A549 (cell line): ENCODE results near the gene DLG1. TPM values are rescaled to one million over a fixed set of nuclear protein-coding genes. Genes with fewer than 3 reads are reported as not detected.
"Not testable (repeated sequence)": the region's sequence is repeated elsewhere in the genome, so short reads cannot be mapped to it uniquely, and the experiment has no call there.

Experiments
- ATAC-seq, 2 experiments: fragments of 200-7000 bp in 1 of 2; fragments of >200 bp in 1 of 2; cut with Nextera tagmentation in 1 of 2; cut with Tn5 transposase in 1 of 2; 3 replicates each; pipeline versions ENCODE4 v1.8.0 to v1.9.1; 2018 to 2020; ENCODE audit warnings: mild to moderate bottlenecking in 1 of 2, moderate library complexity in 1 of 2
- CTCF ChIA-PET: fragments of 300-600 bp; sonication (Branson Sonifier 250); formaldehyde crosslinking; extraction: SDS; loops from one replicate; lab custom pipeline; 2021; ENCODE audit warnings: antibody characterized with exemption, inconsistent platforms; lab: Yijun Ruan, JAX
- POLR2A ChIA-PET: fragments of 350-600 bp; formaldehyde crosslinking; extraction: SDS; loops from one replicate; lab custom pipeline; 2021; ENCODE audit warnings: antibody characterized with exemption, inconsistent platforms; lab: Yijun Ruan, JAX
- DNase-seq, 2 experiments: peaks; one replicate each; pipeline versions ENCODE4 v3.0.0 to v3.0.0-alpha.2; 2011 to 2016; ENCODE audit warnings: low read depth in 1 of 2, low spot score in 1 of 2
- FAIRE-seq: peaks from 2 replicates; lab custom pipeline; 2011; peaks lifted over from hg19 to GRCh38; lab: Jason Lieb, UNC
- H3K27ac ChIP-seq, 2 experiments: fragments of >200 bp; sonication (Bioruptor Twin); formaldehyde crosslinking; 3 replicates each; pipeline ENCODE4 v1.5.1; 2016 to 2017
- H3K4me1 ChIP-seq: fragments of >200 bp; sonication (Bioruptor Twin); formaldehyde crosslinking; 3 replicates; pipeline ENCODE4 v1.6.1; 2016
- H3K4me2 ChIP-seq: fragments of >200 bp; sonication (Bioruptor Twin); formaldehyde crosslinking; 3 replicates; pipeline ENCODE4 v1.6.1; 2016
- H3K4me3 ChIP-seq: fragments of >200 bp; sonication (Bioruptor Twin); formaldehyde crosslinking; 3 replicates; pipeline ENCODE4 v1.5.1; 2016
- H3K9me3 ChIP-seq: fragments of >200 bp; sonication (Bioruptor Twin); formaldehyde crosslinking; 3 replicates; pipeline ENCODE4 v1.6.1; 2016
- BHLHE40 ChIP-seq: IDR thresholded peaks from 2 replicates; pipeline ENCODE4 v1.6.1; 2012; ENCODE audit warnings: low read depth, low read length, inconsistent platforms
- CHD4 ChIP-seq: fragments of 200-600 bp; sonication (generic); IDR thresholded peaks from 2 replicates; pipeline ENCODE4 v1.6.1; 2016; ENCODE audit warnings: antibody characterized with exemption, mild to moderate bottlenecking, borderline replicate concordance
- EHMT2 ChIP-seq: fragments of 200-600 bp; sonication (generic); IDR thresholded peaks from 2 replicates; pipeline ENCODE4 v1.6.1; 2016; ENCODE audit warnings: antibody characterized with exemption, low read depth, mild to moderate bottlenecking, moderate library complexity
- ESRRA ChIP-seq: fragments of 150-350 bp; IDR thresholded peaks from 2 replicates; pipeline ENCODE4 v1.6.1; 2014; ENCODE audit warnings: mild to moderate bottlenecking, low read length, borderline replicate concordance
- FOSB ChIP-seq: fragments of 250-450 bp; sonication (Bioruptor Pico); IDR thresholded peaks from 2 replicates; pipeline ENCODE4 v1.5.0; 2020; ENCODE audit warnings: mild to moderate bottlenecking, moderate library complexity
- FOXS1 ChIP-seq: fragments of 250-450 bp; sonication (Bioruptor Pico); IDR thresholded peaks from 2 replicates; pipeline ENCODE4 v1.5.0; 2020; ENCODE audit warnings: mild to moderate bottlenecking, moderate library complexity
- GATA3 ChIP-seq: IDR thresholded peaks from 2 replicates; pipeline ENCODE4 v1.6.1; 2012; ENCODE audit warnings: borderline replicate concordance
- HDAC2 ChIP-seq: fragments of 200-600 bp; sonication (generic); IDR thresholded peaks from 2 replicates; pipeline ENCODE4 v1.6.1; 2016
- HEYL ChIP-seq: fragments of 250-450 bp; sonication (Bioruptor Pico); IDR thresholded peaks from 2 replicates; pipeline ENCODE4 v1.8.0; 2021; ENCODE audit warnings: mild to moderate bottlenecking, moderate library complexity
- HOXB13 ChIP-seq: fragments of 250-450 bp; sonication (Bioruptor Pico); IDR thresholded peaks from 2 replicates; pipeline ENCODE4 v1.5.0; 2020; ENCODE audit warnings: low read depth, mild to moderate bottlenecking, moderate library complexity
- JUN ChIP-seq, 2 experiments: fragments of >200 bp; sonication (Bioruptor Twin); formaldehyde crosslinking; IDR thresholded peaks; 2 replicates in 1 of 2; 3 replicates in 1 of 2; pipeline ENCODE4 v1.6.1; 2016 to 2017
- JUNB ChIP-seq: fragments of >200 bp; sonication (Bioruptor Twin); formaldehyde crosslinking; IDR thresholded peaks from 2 replicates; pipeline ENCODE4 v1.6.1; 2016
- KDM1A ChIP-seq: fragments of 200-600 bp; sonication (generic); IDR thresholded peaks from 2 replicates; pipeline ENCODE4 v1.6.1; 2016; ENCODE audit warnings: low read depth, mild to moderate bottlenecking
- MAZ ChIP-seq: fragments of 150-350 bp; IDR thresholded peaks from 2 replicates; pipeline ENCODE4 v1.6.1; 2014; ENCODE audit warnings: antibody characterized with exemption, low read depth, low read length, borderline replicate concordance
- MYC ChIP-seq: IDR thresholded peaks from 2 replicates; pipeline ENCODE4 v1.6.1; 2012; ENCODE audit warnings: mild to moderate bottlenecking, inconsistent platforms, low read length, improper control_type of control experiment, borderline replicate concordance
- NFE2L2 ChIP-seq: fragments of 150-350 bp; conservative IDR thresholded peaks from 2 replicates; pipeline ENCODE4 v1.6.1; 2014; ENCODE audit warnings: low read length
- NPAS2 ChIP-seq: fragments of 250-450 bp; sonication (Bioruptor Pico); IDR thresholded peaks from 2 replicates; pipeline ENCODE4 v1.8.0; 2022; ENCODE audit warnings: mild to moderate bottlenecking, moderate library complexity, borderline replicate concordance
- NR3C1 ChIP-seq: fragments of >200 bp; sonication (Bioruptor Twin); formaldehyde crosslinking; IDR thresholded peaks from 3 replicates; pipeline ENCODE4 v1.6.1; 2017
- POLR2AphosphoS2 ChIP-seq: conservative IDR thresholded peaks from 2 replicates; pipeline ENCODE4 v1.6.1; 2012; ENCODE audit warnings: low read length, improper control_type of control experiment, inconsistent platforms
- RAD21 ChIP-seq, 2 experiments: fragments of >200 bp in 1 of 2; sonication (Bioruptor Twin) in 1 of 2; formaldehyde crosslinking in 1 of 2; IDR thresholded peaks in 1 of 2; conservative IDR thresholded peaks in 1 of 2; 2 replicates in 1 of 2; 3 replicates in 1 of 2; pipeline ENCODE4 v1.6.1; 2012 to 2018; ENCODE audit warnings: inconsistent platforms in 1 of 2
- RNF2 ChIP-seq: fragments of 200-600 bp; sonication (generic); IDR thresholded peaks from 2 replicates; pipeline ENCODE4 v1.6.1; 2016; ENCODE audit warnings: low read depth, mild to moderate bottlenecking, antibody characterized with exemption, moderate library complexity, borderline replicate concordance
- SMC3 ChIP-seq: fragments of >200 bp; sonication (Bioruptor Twin); formaldehyde crosslinking; IDR thresholded peaks from 3 replicates; pipeline ENCODE4 v1.6.1; 2018; ENCODE audit warnings: inconsistent platforms
- ZFP36 ChIP-seq: fragments of 450-650 bp; IDR thresholded peaks from 2 replicates; pipeline ENCODE4 v1.6.1; 2014; ENCODE audit warnings: borderline replicate concordance; ENCODE audit not compliant: partially characterized antibody
- WGBS: methylation state at CpG from one replicate; pipeline ENCODE4 v1.1.6; 2017; ENCODE audit errors: missing lambda C conversion rate; 5-methylcytosine and 5-hydroxymethylcytosine counted together
- polyA plus RNA-seq, 4 experiments: library from polyadenylated mRNA; depleted of rRNA in 3 of 4; stranded (reverse); fragments of >200 nt; fragmentation: RNase III in 1 of 4; extraction: RNeasy Plus Mini Kit Qiagen cat#74134 plus additional on column Dnase treatment in 1 of 4; gene quantifications; 2 replicates in 3 of 4; 3 replicates in 1 of 4; pipeline ENCODE4 v1.2.3, GENCODE V29; 2011 to 2017
- TF ChIP-seq, protein P1 (sequence below): fragments of >200 bp; sonication (Bioruptor Twin); formaldehyde crosslinking; IDR thresholded peaks from 3 replicates; pipeline ENCODE4 v1.5.1; 2016
- TF ChIP-seq, protein P2 (sequence below): IDR thresholded peaks from 2 replicates; pipeline ENCODE4 v1.6.1; 2012
- TF ChIP-seq, protein P3 (sequence below): fragments of 450-650 bp; IDR thresholded peaks from 2 replicates; pipeline ENCODE4 v1.6.1; 2014; ENCODE audit warnings: antibody characterized with exemption
- TF ChIP-seq, protein P4 (sequence below): fragments of 250-450 bp; sonication (Bioruptor Pico); IDR thresholded peaks from 2 replicates; pipeline ENCODE4 v1.5.0; 2020; ENCODE audit warnings: low read depth, mild to moderate bottlenecking, moderate library complexity
- TF ChIP-seq, protein P5 (sequence below): fragments of 150-350 bp; IDR thresholded peaks from 2 replicates; pipeline ENCODE4 v1.6.1; 2014; ENCODE audit warnings: low read depth, mild to moderate bottlenecking, low read length

DLG1 gene
- polyA plus RNA-seq, 2 of the 4 experiments (the other 2 are of a cell fraction): 27.0 to 33.9 TPM

DNA sequence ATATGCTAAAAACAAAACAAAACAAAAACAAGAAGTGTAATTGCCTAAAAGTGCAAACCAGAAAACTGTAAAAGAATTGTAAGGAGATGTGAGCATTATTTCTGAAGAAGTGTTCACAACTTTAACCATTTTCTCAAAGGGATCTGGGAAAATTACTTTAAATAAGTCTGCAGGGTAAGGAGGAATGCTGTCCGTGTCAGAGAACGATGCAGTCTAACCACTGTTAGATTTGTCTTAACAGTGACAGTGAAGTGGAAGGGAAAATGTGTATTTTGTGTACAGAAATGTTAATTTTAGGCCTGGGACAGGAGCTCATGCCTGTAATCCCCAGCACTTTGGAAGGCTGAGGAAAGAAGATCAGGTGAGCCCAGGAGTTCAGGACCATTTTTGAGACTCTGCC, 95.7 kb downstream of the DLG1 start:
- H3K4me2 ChIP-seq: no peak overlapping the region
- DNase-seq (no peak), FAIRE-seq (no peak), ATAC-seq (no peak)
- WGBS: 86% methylated on average over 2 of the region's 2 CpGs
- POLR2A ChIA-PET: no interaction called here
- no peak overlapping the region for H3K27ac ChIP-seq
- H3K4me3 ChIP-seq: no peak overlapping the region
- H3K9me3 ChIP-seq: no peaks in the 10 kb centered on the region
- no peak for TF ChIP-seq FOXS1 (CRISPR knock-in tag)
- no peak for TF ChIP-seq CHD4
- no peak for TF ChIP-seq NPAS2
- TF ChIP-seq SMC3: no peak
- TF ChIP-seq MYC: no peak
- TF ChIP-seq RAD21 (conservative IDR thresholded peaks at IDR 0.05 in 1 of 2, IDR thresholded peaks at IDR 0.05 in 1 of 2): no peak
- TF ChIP-seq HEYL (CRISPR knock-in tag): no peak
- no peak for TF ChIP-seq ZFP36
- TF ChIP-seq MAZ: no peak
- TF ChIP-seq BHLHE40: no peak
- no peak for TF ChIP-seq EHMT2
- TF ChIP-seq, protein P1, sequence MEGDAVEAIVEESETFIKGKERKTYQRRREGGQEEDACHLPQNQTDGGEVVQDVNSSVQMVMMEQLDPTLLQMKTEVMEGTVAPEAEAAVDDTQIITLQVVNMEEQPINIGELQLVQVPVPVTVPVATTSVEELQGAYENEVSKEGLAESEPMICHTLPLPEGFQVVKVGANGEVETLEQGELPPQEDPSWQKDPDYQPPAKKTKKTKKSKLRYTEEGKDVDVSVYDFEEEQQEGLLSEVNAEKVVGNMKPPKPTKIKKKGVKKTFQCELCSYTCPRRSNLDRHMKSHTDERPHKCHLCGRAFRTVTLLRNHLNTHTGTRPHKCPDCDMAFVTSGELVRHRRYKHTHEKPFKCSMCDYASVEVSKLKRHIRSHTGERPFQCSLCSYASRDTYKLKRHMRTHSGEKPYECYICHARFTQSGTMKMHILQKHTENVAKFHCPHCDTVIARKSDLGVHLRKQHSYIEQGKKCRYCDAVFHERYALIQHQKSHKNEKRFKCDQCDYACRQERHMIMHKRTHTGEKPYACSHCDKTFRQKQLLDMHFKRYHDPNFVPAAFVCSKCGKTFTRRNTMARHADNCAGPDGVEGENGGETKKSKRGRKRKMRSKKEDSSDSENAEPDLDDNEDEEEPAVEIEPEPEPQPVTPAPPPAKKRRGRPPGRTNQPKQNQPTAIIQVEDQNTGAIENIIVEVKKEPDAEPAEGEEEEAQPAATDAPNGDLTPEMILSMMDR: no peak
- no peak for TF ChIP-seq JUN (IDR thresholded peaks at IDR 0.05)
- no peak for TF ChIP-seq HDAC2
- TF ChIP-seq FOSB: no peak
- no peak for TF ChIP-seq JUNB
- TF ChIP-seq, protein P2, sequence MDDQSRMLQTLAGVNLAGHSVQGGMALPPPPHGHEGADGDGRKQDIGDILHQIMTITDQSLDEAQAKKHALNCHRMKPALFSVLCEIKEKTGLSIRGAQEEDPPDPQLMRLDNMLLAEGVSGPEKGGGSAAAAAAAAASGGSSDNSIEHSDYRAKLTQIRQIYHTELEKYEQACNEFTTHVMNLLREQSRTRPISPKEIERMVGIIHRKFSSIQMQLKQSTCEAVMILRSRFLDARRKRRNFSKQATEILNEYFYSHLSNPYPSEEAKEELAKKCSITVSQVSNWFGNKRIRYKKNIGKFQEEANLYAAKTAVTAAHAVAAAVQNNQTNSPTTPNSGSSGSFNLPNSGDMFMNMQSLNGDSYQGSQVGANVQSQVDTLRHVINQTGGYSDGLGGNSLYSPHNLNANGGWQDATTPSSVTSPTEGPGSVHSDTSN: no peak
- TF ChIP-seq, all 56 proteins: peak for 0
- peaks cover 3% of the 10 kb centered on the region; the same call in 1 of the 3 replicates for H3K4me1 ChIP-seq
- CTCF ChIA-PET: no interaction called here

DNA sequence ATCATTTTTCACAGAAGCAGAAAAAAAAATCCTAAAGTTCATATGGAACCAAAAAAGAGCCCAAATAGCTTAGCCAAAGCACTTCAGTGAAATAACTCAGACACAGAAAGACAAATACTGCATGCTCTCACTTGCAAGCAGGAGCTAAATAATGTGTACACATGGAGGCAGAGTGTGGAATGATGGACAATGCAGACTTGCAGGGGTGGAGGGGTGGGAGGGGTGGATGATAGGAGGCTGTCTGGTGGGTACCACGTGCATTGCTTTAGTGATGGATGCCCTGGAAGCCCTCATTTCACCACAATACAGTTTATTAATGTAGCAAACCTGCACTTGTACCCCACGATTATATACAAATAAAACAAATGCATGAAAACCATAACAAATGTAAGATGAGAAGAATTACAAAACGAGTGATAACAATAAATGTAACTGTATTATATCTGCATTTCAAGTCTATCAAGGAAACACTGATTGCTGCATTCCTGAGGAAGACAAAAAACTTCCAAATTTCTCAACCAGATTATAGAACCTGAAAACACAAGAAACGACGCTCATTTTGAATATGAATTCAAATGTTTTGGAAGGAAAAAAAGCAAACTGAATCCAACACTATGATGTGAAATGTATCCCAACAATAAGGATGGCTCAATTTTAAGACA, 96.5 kb downstream of the DLG1 start:
- ATAC-seq (no peak), FAIRE-seq (no peak)
- POLR2A ChIA-PET: no interaction called here

DNA sequence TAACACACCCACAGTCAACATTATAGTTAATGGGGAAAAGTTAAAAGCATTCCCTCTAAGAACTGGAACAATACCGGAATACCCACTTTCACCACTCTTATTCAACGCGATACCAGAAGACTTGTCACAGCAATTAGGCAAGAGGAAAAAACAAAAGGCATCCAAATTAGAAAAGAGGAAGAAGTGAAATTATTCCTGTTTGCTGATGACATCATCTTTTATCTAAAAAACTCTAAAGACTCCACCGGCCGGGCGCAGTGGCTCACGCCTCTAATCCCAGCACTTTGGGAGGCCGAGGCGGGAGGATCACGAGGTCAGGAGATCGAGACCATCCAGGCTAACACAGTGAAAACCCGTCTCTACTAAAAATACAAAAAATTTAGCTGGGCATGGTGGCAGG, 97.6 kb downstream of the DLG1 start:
- H3K9me3 ChIP-seq, H3K4me1 ChIP-seq, POLR2A ChIA-PET, H3K27ac ChIP-seq, FAIRE-seq, DNase-seq, CTCF ChIA-PET, ATAC-seq, H3K4me3 ChIP-seq, H3K4me2 ChIP-seq: not testable (repeated sequence)
- WGBS: 93% methylated on average over 12 of the region's 12 CpGs

More for the DNA sequence above, 96.5 kb downstream of the DLG1 start:
- no peak for DNase-seq
- no peak overlapping the region for H3K27ac ChIP-seq
- CTCF ChIA-PET: no interaction called here
- H3K4me3 ChIP-seq: no peak overlapping the region
- H3K4me2 ChIP-seq: no peak overlapping the region
- TF ChIP-seq ESRRA: no peak
- TF ChIP-seq, protein P2: no peak
- TF ChIP-seq KDM1A: no peak
- TF ChIP-seq, protein P3, sequence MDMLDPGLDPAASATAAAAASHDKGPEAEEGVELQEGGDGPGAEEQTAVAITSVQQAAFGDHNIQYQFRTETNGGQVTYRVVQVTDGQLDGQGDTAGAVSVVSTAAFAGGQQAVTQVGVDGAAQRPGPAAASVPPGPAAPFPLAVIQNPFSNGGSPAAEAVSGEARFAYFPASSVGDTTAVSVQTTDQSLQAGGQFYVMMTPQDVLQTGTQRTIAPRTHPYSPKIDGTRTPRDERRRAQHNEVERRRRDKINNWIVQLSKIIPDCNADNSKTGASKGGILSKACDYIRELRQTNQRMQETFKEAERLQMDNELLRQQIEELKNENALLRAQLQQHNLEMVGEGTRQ: no peak
- TF ChIP-seq, protein P4, sequence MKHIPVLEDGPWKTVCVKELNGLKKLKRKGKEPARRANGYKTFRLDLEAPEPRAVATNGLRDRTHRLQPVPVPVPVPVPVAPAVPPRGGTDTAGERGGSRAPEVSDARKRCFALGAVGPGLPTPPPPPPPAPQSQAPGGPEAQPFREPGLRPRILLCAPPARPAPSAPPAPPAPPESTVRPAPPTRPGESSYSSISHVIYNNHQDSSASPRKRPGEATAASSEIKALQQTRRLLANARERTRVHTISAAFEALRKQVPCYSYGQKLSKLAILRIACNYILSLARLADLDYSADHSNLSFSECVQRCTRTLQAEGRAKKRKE: no peak
- TF ChIP-seq RNF2: no peak
- TF ChIP-seq, protein P5, sequence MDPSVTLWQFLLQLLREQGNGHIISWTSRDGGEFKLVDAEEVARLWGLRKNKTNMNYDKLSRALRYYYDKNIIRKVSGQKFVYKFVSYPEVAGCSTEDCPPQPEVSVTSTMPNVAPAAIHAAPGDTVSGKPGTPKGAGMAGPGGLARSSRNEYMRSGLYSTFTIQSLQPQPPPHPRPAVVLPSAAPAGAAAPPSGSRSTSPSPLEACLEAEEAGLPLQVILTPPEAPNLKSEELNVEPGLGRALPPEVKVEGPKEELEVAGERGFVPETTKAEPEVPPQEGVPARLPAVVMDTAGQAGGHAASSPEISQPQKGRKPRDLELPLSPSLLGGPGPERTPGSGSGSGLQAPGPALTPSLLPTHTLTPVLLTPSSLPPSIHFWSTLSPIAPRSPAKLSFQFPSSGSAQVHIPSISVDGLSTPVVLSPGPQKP: no peak
- no peak for TF ChIP-seq POLR2AphosphoS2
- TF ChIP-seq HOXB13 (CRISPR knock-in tag): no peak
- no peak for TF ChIP-seq NR3C1
- no peak for TF ChIP-seq NPAS2
- TF ChIP-seq EHMT2: no peak
- TF ChIP-seq JUN (IDR thresholded peaks at IDR 0.05): no peak
- TF ChIP-seq NFE2L2: no peak
- TF ChIP-seq GATA3: no peak
- TF ChIP-seq JUNB: no peak
- WGBS: 64% methylated on average over 5 of the region's 5 CpGs
- H3K9me3 ChIP-seq: no peaks in the 10 kb centered on the region
- peaks cover 3% of the 10 kb centered on the region; the same call in 1 of the 3 replicates for H3K4me1 ChIP-seq
